Lung (tissue), 12 donors: ENCODE results near the gene EZH1. TPM values are rescaled to one million over a fixed set of nuclear protein-coding genes. Genes with fewer than 3 reads are reported as not detected.
A peak's percentile ranks its signal among the peaks of the same experiment; 100 is the strongest.

ENCODE experiments used
- ATAC-seq: fragments of 200-7000 bp; cut with Tn5 transposase; one replicate; pipeline ENCODE4 v1.9.1; 2020; ENCODE audit warnings: moderate number of reproducible peaks; ENCODE audit not compliant: insufficient read depth, low FRiP score
- DNase-seq, 3 donors: peaks; one replicate each; pipeline ENCODE4 v3.0.0-alpha.2; 2013 to 2017
- H3K27ac ChIP-seq, 2 donors: one replicate each; pipeline ENCODE4 v1.5.1; 2013; ENCODE audit warnings: mild to moderate bottlenecking in 2 of 2, moderate library complexity in 2 of 2, control low read depth in 1 of 2, inconsistent platforms in 1 of 2, low read depth in 1 of 2, low read length in 1 of 2
- H3K27me3 ChIP-seq, 3 donors: one replicate each; pipeline ENCODE4 v1.5.1; 2013; ENCODE audit warnings: low read length in 2 of 3; ENCODE audit not compliant: control insufficient read depth in 3 of 3, insufficient read depth in 3 of 3
- H3K36me3 ChIP-seq, 4 donors: one replicate each; pipeline ENCODE4 v1.5.1; 2013; ENCODE audit warnings: low read length in 4 of 4, mild to moderate bottlenecking in 1 of 4, moderate library complexity in 1 of 4; ENCODE audit not compliant: control insufficient read depth in 4 of 4, insufficient read depth in 4 of 4
- H3K4me1 ChIP-seq, 5 donors: one replicate each; pipeline ENCODE4 v1.5.1; 2013; ENCODE audit warnings: low read length in 5 of 5, mild to moderate bottlenecking in 2 of 5, moderate library complexity in 1 of 5; ENCODE audit not compliant: control insufficient read depth in 5 of 5, insufficient read depth in 5 of 5
- H3K4me3 ChIP-seq: one replicate; pipeline ENCODE4 v1.5.1; 2013; ENCODE audit warnings: mild to moderate bottlenecking, control low read depth, moderate library complexity
- H3K9ac ChIP-seq, 2 donors: one replicate each; pipeline ENCODE4 v1.5.1; 2013; ENCODE audit warnings: low read length in 2 of 2, control low read depth in 1 of 2; ENCODE audit not compliant: insufficient read depth in 1 of 2
- H3K9me3 ChIP-seq, 4 donors: one replicate each; pipeline ENCODE4 v1.5.1; 2013; ENCODE audit warnings: low read length in 3 of 4, mild to moderate bottlenecking in 1 of 4, moderate library complexity in 1 of 4; ENCODE audit not compliant: control insufficient read depth in 4 of 4, insufficient read depth in 3 of 4
- WGBS, 2 donors: extraction: QIAGEN DNeasy Blood & Tissue Kit; methylation state at CpG; one replicate each; pipeline ENCODE4 v1.1.7; 2013; 5-methylcytosine and 5-hydroxymethylcytosine counted together
- polyA plus RNA-seq, 2 donors: library from polyadenylated mRNA; stranded (reverse); fragments of 200-250 nt; gene quantifications; one replicate each; pipeline ENCODE4 v1.2.1, GENCODE V29; 2013
- total RNA-seq, 2 donors: library from RNA; depleted of rRNA in 1 of 2; stranded (reverse); fragments of >200 nt in 1 of 2; gene quantifications; one replicate each; pipeline ENCODE4 v1.2.1, GENCODE V29; 2014 to 2021
- TF ChIP-seq, protein P1 (sequence below): IDR thresholded peaks from 2 replicates; pipeline ENCODE4 v1.5.1; 2012; ENCODE audit warnings: mild to moderate bottlenecking; ENCODE audit errors: control extremely low read depth, extremely low read depth
- donor health status: control.
- donor health status: control.
- donor health status: Bipolar disorder and iron deficiency.
- donor health status: healthy.
- donor health status: DM: yes; HTN: yes; CAD: no.

Gene EZH1
- total and polyA plus RNA-seq, 4 donors, result 20.7 to 53.2 (median 27.4) TPM

DNA sequence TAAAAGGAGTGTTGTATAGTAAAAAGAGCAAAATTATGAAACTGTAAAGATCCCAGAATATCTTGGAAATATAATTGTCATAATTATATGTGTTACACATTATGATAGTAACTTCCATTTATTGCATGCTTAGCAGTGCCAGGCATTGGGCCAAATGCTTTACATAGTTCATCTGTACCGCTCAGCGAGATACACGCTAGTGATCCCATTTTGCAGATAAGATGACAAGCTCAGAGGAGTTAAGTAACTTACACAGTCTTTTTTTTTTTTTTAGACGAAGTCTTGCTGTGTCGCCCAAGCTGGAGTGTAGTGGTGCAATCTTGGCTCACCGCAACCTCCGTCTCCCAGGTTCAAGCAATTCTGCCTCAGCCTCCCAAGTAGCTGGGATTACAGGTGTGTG is 6.8 kb upstream of the EZH1 start:
- Histone ChIP-seq H3K9ac (peak overlapping the region in 1 of 2 donors; percentile 23), H3K27me3 (no peaks in the 10 kb centered on the region), H3K9me3 (no peaks in the 10 kb centered on the region), H3K36me3 (no peaks in the 10 kb centered on the region), H3K4me3 (no peak overlapping the region), H3K4me1 (peaks cover 0 to 36% (median 10%) of the 10 kb centered on the region in 5 donors), H3K27ac (no peak overlapping the region)
- DNase-seq (peak in 1 of 3 donors; percentile 65), ATAC-seq (no peak)
- TF ChIP-seq, protein P1, sequence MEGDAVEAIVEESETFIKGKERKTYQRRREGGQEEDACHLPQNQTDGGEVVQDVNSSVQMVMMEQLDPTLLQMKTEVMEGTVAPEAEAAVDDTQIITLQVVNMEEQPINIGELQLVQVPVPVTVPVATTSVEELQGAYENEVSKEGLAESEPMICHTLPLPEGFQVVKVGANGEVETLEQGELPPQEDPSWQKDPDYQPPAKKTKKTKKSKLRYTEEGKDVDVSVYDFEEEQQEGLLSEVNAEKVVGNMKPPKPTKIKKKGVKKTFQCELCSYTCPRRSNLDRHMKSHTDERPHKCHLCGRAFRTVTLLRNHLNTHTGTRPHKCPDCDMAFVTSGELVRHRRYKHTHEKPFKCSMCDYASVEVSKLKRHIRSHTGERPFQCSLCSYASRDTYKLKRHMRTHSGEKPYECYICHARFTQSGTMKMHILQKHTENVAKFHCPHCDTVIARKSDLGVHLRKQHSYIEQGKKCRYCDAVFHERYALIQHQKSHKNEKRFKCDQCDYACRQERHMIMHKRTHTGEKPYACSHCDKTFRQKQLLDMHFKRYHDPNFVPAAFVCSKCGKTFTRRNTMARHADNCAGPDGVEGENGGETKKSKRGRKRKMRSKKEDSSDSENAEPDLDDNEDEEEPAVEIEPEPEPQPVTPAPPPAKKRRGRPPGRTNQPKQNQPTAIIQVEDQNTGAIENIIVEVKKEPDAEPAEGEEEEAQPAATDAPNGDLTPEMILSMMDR, result no peak
- WGBS, 2 donors, result 66 to 68% methylated on average over 7 of the region's 7 CpGs

DNA sequence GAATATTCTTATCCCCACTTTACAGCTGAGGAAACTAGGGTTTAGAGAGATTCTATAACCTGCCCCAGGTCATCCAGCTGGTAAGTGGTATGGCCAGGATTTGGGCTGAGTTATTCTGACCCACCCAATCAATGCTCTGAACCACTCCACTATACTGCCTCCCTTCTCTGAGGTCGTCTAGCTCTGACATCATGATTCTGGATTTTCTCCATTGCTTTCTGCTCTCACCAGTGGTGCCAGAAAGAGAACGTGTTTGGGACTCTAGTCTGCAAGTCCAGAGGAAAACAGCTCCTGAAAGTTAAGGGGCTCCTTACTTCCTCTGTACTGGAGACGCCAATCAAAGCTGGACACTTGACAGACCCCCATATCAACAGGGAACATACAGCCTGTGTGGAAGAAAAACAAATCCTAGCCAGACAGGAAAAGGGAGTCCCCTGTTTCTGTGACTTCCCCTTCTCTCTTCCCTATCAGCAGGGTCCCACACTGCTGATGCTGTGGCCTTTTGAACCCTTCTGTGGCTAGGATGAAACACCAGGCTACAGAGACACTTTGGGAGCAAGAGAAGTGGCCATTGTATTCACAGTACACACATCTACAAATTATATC is 6.0 kb upstream of the EZH1 start:
- TF ChIP-seq, protein P1, result no peak
- ATAC-seq (no peak), DNase-seq (peak in 2 of 3 donors; percentile 38 to 50)
- no peak overlapping the region for H3K9ac ChIP-seq
- no peaks in the 10 kb centered on the region for H3K9me3 ChIP-seq
- H3K4me3 ChIP-seq, result no peak overlapping the region
- H3K27ac ChIP-seq, result peak overlapping the region in 1 of 2 donors; percentile 67
- H3K4me1 ChIP-seq, result peaks cover 0 to 36% (median 10%) of the 10 kb centered on the region in 5 donors
- H3K36me3 ChIP-seq, result no peaks in the 10 kb centered on the region
- H3K27me3 ChIP-seq, result no peaks in the 10 kb centered on the region
- WGBS, 2 donors, result 7 to 12% methylated on average over 3 of the region's 3 CpGs

DNA sequence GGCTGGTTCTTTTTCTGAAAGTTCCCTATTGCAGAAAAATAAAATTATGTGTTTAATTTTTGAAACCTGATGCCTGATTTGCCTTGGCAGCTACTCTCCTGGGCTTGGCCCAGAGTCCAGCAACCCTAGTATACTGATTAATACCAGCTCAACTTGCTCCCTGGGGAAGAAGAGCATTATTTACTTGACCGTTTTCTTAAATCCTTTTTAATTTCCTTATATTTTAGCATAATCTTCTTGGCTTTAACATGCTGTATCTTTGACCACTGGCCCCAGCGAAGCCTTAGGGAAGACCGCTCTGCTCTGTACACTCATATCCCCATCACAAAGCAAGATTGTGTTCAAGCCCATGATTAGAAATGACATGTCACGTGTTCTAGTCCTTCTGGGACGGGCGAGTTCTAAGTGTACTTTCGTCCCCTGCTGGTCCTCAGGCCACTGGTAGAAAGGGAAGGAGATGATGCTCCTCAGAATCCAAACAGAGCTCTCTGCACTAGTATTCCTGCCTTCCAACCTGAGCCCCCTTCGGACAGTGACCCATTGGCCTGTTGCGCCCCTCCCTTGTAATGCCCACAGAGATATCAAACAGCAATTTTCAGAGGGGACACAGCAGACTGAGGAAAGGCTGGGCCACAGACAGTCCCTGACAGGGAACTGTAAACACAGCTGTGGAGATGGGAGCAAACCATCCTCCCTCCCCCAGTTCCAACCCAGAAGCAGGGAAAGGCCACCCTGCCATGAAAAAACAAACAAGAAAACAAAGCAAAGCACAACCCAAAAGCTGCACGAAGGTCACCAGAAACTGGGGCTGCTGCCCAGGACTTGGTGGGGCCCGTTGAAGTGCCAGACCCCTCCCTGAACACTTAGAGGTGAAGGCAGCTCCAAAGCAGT is 4.3 kb upstream of the EZH1 start:
- TF ChIP-seq, protein P1, result no peak
- DNase-seq, result peak; percentile 31 to 50 (median 43)
- Histone ChIP-seq H3K4me3 (no peak overlapping the region), H3K27me3 (no peaks in the 10 kb centered on the region), H3K9ac (peak overlapping the region in 1 of 2 donors; percentile 53), H3K27ac (peak overlapping the region in 1 of 2 donors; percentile 42), H3K4me1 (peaks cover 0 to 42% (median 13%) of the 10 kb centered on the region in 5 donors), H3K36me3 (no peaks in the 10 kb centered on the region), H3K9me3 (no peaks in the 10 kb centered on the region)
- 62 to 81% methylated on average over 11 of the region's 11 CpGs for whole genome bisulfite sequencing, 2 donors
- no peak for ATAC-seq
